ENCODE results near the gene UPB1. TPM values are rescaled to one million over a fixed set of nuclear protein-coding genes. Genes with fewer than 3 reads are reported as not detected.

UPB1 gene
- total RNA-seq (2014; rRNA removed; shearing (Covaris generic)), result under 0.01 TPM in 1 of 2 replicates, not detected in the other

DNA sequence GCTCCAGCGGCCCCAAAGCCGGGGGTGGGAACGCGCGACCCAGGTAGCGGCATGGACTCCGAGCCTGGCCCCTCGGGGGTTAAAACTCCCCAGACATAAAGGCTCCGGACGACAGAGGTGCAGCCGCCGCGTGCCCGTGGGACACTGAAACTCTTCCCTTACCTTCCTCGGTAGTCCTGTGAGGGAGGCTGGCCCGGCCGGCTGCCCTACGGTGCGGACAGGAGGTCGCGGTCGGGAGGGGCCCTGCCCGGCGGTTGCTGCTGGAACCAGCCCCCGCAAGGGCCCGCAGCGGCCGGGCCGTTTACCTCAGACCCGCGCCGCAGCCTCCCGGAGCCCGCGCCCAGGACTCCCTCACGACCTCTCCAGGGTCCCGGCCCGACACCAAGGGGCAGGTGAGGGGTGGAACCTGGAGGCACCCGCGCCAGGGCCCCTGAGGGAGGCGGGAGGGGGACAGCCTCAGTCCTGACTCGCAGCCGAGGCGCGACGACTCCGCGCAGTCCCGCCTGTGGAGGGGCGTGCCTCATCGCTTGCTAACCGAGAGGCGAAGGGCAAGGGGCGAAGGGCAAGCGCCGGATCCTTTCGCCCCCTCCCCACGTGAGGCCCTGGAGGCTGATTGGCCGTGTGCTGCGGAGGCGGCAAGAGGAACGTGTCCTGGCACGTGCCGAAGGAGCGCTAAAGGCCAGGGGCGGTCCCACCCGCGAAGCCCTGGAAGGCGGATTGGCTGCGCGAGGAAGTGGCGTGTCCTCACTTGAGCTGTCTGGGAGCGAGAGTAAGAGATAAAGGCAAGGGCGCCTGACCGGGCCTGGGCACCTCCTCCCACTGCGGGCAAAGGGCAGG, at the start of gene UPB1:
Gene UPB1, plus strand, starts transcription at position 805 of the 837 bp plus-strand sequence. CDS start 72 bp downstream, outside the sequence.
- no peak for DNase-seq (ENCODE audit: low read depth)

DNA sequence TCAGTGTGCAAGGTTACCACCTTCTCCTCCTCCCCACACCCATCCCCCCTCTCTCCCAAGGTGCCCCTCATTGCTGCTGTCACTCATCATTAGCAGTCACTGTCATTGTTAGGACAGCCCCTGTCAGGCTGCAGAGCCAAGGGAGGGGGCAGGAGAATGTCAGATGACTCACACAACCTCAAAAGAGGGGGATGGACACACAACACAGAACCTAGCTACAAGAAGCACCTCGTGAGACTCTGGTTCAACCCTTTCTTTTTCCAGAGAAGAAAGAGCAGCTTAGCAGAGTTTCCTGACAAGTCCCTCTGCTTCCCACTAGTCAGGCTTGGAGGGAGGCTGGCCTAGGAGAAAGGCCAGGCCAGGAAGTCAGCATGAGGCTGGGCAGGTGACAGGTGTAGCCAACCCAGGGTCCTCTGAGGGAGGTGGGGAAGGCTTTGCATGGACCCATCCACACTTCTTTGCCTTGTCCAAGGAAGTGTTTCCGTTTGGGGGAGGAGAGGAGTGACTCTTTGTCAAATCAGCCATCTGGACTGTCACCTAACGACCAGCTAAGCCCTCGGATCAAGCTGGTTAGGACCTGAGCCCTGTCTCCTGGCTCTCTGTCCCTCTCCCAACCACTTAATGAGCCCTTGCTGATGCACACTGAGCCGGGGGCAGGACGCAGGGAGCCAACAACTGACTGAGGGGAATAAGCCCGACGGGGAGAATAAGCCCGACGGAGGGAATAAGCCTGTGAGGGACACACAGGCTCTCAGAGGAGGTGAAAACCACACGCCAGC, 49.5 kb upstream of the UPB1 start:
- DNase-seq (ENCODE audit: low read depth), result no peak

DNA sequence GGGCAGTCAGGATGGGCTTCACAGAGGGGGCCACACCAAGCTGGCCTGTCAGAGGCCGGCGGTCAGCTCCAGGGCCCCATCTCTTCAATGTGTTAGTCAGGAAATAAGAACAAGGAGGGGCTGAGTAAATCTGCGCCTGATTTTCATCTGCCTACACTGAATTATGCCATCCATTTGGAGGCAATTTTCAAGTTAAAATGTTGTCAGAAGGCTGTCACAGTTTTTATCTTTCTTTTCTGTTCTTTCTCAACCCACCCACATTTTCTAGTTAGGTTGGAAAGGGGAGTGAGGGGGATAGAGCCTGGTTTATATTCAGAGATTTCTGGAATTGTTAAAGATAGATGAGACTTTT, 48.9 kb upstream of the UPB1 start:
- DNase-seq (ENCODE audit: low read depth), result no peak

- DNase-seq (ENCODE audit: low read depth), result no peak
These were observed 44.5 kb upstream of the UPB1 start for GRCh38 chr22:24450610-24451009.

- no peak for DNase-seq (ENCODE audit: low read depth)
These were observed 44.0 kb upstream of the UPB1 start for GRCh38 chr22:24451162-24451561.

GRCh38 chr22:24453853-24454252, 41.3 kb upstream of the UPB1 start:
- DNase-seq (ENCODE audit: low read depth), result no peak

DNA sequence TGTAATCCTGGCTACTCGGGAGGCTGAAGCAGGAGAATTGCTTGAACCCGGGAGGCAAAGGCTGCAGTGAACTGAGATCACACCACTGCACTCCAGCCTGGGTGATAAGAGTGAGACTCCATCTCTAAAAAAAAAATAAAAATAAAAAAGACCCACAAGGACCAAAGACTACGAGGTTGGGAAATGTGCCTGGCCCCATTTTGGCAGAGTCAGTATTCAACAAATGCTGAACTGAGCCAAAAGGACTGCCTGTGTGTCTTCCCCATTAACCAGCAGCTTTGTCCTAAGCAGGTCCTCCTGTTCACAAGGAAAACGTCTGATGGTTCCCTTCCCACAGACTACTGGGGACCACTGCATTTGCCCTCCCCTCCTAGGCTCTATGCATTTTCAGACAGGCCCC, 40.1 kb upstream of the UPB1 start:
- no peak for DNase-seq (ENCODE audit: low read depth)

DNA sequence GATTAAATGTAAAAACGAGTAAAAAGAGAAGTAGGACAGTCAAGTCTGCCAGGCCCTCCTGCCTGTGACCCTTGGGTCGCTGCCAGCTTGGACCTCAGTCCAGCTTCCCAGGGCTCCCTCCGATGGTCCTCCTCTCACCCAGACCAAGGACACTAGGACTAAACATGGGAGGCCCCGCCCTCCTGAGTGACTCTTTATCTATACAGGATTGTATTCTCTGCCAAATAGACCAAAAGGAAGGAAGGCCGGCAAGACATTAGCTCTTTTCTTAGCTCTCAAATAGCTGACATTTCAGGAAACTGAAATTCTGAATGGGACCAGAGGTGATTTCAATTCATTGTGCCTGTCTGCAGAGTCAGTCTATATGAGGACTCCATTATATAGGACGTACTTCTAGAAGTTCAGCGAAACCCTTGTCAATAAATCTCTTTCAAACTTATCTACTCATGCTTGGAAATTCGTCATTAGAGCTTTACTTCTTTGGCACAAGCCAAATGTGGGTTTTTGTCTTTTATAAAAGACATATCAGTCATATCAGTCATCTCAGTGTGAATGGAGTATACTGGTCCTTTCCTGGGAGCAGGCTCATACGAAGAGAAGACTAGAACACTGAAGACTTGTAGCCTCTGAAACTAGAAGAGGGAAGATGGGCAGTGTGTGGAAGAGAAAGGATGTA, 39.2 kb upstream of the UPB1 start:
- no peak for DNase-seq (ENCODE audit: low read depth)

DNA sequence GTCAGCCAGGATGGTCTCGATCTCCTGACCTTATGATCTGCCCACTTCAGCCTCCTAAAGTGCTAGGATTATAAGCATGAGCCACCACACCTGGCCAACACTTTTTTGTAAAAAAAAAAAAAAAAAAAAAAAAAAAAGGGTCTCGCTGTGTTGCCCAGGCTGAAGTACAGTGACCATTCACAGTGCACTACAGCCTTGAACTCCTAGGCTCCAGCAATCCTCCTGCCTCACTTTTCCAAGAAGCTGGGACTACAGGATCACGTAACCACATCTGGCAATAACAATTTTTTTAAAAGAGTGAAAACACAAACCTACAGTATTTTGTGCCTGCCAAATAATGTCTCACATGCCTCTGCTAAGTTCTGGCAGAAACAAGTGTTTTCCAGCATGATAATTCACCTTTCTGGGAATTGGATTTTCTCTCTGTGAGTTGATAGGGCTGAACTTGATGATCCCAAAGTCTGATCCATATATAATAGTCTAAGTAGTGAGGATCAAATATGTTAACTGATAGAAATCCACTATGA, 37.2 kb upstream of the UPB1 start:
- DNase-seq (ENCODE audit: low read depth), result no peak

GRCh38 chr22:24459911-24460310, 35.2 kb upstream of the UPB1 start:
- no peak for DNase-seq (ENCODE audit: low read depth)

DNA sequence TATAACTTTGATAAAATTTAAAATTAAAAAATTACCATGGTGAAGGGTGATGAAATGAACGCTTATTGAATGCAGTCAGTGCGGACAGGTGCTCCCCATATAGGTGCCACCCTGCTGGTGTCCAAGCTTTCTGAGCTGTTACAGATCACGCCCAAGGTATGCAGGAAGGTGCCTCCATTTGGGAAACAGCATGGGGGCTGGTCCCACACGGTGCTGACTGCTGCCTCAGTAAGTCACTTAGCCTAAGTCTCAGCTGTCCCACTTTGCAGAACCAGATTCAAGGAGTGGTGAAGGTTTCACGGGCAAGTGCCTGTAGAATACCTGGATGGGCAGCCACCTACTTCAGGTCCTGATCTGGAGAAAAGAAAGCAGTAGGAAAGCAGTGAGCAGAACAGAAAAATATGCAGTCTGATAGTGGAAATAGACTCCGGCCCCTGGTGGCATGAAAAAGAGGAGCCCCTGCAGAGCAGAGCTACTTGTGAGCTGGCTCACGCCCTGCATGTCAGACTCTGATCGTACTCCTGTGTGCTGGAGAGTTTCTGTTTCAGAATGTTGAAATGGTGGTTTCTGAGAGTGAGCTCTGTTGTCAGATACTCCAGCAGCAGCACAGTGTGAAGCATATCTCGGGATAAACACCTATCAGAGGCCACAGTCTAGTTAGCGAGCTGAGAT, 34.6 kb upstream of the UPB1 start:
- no peak for DNase-seq (ENCODE audit: low read depth)

- no peak for DNase-seq (ENCODE audit: low read depth)
These were observed 31.9 kb upstream of the UPB1 start for GRCh38 chr22:24463071-24463760.

DNA sequence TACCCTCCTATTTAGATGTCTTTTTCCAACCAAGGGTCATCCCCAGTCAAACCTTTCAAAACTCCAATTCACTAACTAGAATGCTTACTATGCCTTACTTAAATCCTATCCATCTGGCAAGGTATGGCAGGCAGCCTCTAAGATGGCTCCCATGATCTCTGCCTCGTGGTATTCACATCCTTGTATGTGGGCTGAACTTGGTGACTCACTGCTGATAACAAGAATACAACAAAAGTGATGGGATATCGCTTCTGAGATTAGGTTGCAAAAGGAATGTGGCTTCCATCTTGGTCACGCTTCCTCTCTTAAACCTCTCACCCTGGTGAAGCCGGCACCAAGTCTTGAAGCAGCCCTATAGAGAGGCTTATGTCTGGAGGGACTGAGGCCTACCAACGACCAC, 29.6 kb upstream of the UPB1 start:
- DNase-seq (ENCODE audit: low read depth), result peak; percentile 71

GRCh38 chr22:24465975-24466374, 29.2 kb upstream of the UPB1 start:
- DNase-seq (ENCODE audit: low read depth), result no peak

DNA sequence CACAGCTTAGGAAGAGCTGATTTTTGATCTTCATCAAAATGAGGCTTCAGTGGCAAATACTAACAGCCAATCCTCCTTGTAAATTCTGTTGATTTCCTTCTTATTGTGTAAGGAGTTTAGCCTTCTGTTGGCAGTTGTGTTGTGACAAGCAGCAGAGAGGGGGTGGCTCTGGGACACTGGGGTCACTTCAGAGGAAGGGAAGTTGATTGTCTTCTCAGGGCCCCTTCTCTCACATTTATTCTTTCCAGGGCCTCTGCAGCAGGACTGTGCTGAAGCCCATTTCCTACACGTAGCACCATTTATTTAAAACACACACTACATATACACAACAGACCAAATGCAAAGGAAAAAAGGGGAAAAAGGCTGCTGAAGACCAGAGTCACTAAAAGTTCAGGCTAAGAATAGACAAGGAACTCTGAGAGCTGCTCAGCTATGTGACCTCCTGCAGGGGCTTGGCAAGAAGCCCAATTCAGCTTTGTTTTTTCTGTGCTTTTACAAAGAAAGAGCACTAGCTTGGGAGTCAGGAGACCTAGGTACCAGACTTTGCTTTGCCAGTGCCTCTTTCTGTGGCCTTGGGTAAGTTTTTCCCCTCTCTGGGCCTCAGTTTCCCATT, 28.3 kb upstream of the UPB1 start:
- peak; percentile 74 for DNase-seq (ENCODE audit: low read depth)

GRCh38 chr22:24467340-24467739, 27.8 kb upstream of the UPB1 start:
- DNase-seq (ENCODE audit: low read depth), result no peak

GRCh38 chr22:24471570-24471969, 23.6 kb upstream of the UPB1 start:
- DNase-seq (ENCODE audit: low read depth), result peak; percentile 19

- no peak for DNase-seq (ENCODE audit: low read depth)
These were observed 21.8 kb upstream of the UPB1 start for GRCh38 chr22:24473284-24473683.

DNA sequence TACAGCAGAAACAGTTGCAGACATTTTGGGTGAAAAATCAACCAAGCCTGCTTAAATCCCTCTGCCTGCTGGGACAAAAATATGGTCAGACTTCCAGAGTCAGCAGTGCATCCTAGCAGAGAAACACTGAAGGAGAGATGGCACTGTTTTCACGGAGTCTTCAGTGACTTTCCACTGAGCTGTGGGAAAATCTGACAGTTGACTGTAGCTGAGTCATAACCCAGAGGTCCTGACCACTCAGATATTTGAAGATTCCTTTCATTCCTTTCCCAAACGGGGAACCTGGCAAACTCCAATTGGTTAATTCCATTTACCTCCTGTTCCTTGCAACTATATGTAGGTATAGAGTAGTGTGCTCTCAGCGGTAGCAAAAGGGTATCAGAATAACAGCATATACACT, 20.9 kb upstream of the UPB1 start:
- DNase-seq (ENCODE audit: low read depth), result peak; percentile 90

DNA sequence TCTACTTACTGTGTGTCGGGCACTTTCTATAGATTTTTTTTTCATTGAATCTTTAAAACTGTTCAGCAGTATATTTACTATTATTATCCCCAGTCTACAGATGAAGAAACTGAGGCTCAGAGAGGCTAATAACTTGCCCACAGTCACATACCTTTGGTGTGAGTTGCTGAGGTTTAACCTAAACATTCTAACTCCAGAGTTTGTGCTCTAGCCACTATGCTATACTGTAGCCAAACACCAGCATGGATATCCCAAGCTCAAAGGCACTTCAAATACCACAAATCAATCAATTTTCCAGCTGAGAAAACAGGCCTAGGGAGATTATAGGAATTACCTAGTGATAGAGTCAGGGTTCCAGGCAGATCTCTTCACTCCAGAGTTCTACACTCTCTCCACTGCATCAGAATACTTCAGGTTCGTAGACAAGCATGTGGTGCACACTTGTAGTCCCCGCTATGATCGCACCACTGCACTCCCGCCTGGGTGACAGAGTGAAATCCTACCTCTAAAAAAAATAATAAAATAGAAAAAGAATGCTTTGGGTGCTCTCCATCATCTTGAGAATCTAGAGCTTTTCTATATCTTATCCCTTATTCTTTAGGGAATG, 20.4 kb upstream of the UPB1 start:
- no peak for DNase-seq (ENCODE audit: low read depth)
